ENCODE results near the gene MAIP1. TPM values are rescaled to one million over a fixed set of nuclear protein-coding genes. Genes with fewer than 3 reads are reported as not detected.

Gene MAIP1
- total RNA-seq, 1 experiment from 2014 or later = 31.0 TPM

- no peak overlapping the region for H3K4me3 ChIP-seq (ENCODE audit: low read depth, low read length, poor library complexity, severe bottlenecking)
- H3K27ac ChIP-seq (ENCODE audit: low read depth, low read length, poor library complexity, severe bottlenecking) = no peak overlapping the region
- H3K4me1 ChIP-seq (ENCODE audit: insufficient read depth, low read length, poor library complexity, severe bottlenecking) = peaks cover 6% of the 10 kb centered on the region
- peaks cover 8% of the 10 kb centered on the region for H3K9me3 ChIP-seq (ENCODE audit: low read depth, low read length, poor library complexity, severe bottlenecking)
- intact Hi-C loops (cut with micrococcal nuclease; ENCODE audit: unreplicated experiment) = no loop called here
- DNase-seq (ENCODE audit: low spot score) = no peak
- peaks cover 35% of the 10 kb centered on the region for H3K36me3 ChIP-seq (ENCODE audit: insufficient read depth, low read length, poor library complexity, severe bottlenecking)
- no peaks in the 10 kb centered on the region for H3K27me3 ChIP-seq (replicated peaks; ENCODE audit: insufficient read depth, low read depth, low read length, poor library complexity)
- POLR2A ChIA-PET (ENCODE audit: low non-redundant PET) = no interaction called here
- BruUV-seq (replicated peaks) = no TSS peak
- TF ChIP-seq CTCF (conservative IDR thresholded peaks at IDR 0.05; ENCODE audit: low read depth, low read length) (no peak), EZH2 (IDR thresholded peaks at IDR 0.05; ENCODE audit: borderline replicate concordance, low read depth, low read length, poor library complexity, severe bottlenecking) (no peak)
- CTCF ChIA-PET = no interaction called here
Measured at GRCh38 chr2:199914372-199914958, 40.9 kb upstream of the MAIP1 start.

GRCh38 chr2:199916980-199917379 lies 38.4 kb upstream of the MAIP1 start:
- Histone ChIP-seq H3K27ac (ENCODE audit: low read depth, low read length, poor library complexity, severe bottlenecking) (no peak overlapping the region), H3K27me3 (replicated peaks; ENCODE audit: insufficient read depth, low read depth, low read length, poor library complexity) (no peaks in the 10 kb centered on the region), H3K4me3 (ENCODE audit: low read depth, low read length, poor library complexity, severe bottlenecking) (no peak overlapping the region), H3K36me3 (ENCODE audit: insufficient read depth, low read length, poor library complexity, severe bottlenecking) (peaks cover 42% of the 10 kb centered on the region), H3K4me1 (ENCODE audit: insufficient read depth, low read length, poor library complexity, severe bottlenecking) (peaks cover 6% of the 10 kb centered on the region), H3K9me3 (ENCODE audit: low read depth, low read length, poor library complexity, severe bottlenecking) (peaks cover 8% of the 10 kb centered on the region)
- BruUV-seq (replicated peaks) = no TSS peak
- TF ChIP-seq EZH2 (IDR thresholded peaks at IDR 0.05; ENCODE audit: borderline replicate concordance, low read depth, low read length, poor library complexity, severe bottlenecking) (no peak), CTCF (conservative IDR thresholded peaks at IDR 0.05; ENCODE audit: low read depth, low read length) (no peak)
- DNase-seq (ENCODE audit: low spot score) = no peak
- ChIA-PET CTCF (interaction anchor here (0.6 kb wide), 1 partner anchor 321 kb away, joined by 3 read pairs; no protein-coding TSS in a partner anchor), POLR2A (ENCODE audit: low non-redundant PET) (no interaction called here)
- intact Hi-C loops (cut with micrococcal nuclease; ENCODE audit: unreplicated experiment) = no loop called here

GRCh38 chr2:199922856-199923255 lies 32.5 kb upstream of the MAIP1 start:
- CTCF ChIA-PET = no interaction called here
- Histone ChIP-seq H3K4me3 (ENCODE audit: low read depth, low read length, poor library complexity, severe bottlenecking) (no peak overlapping the region), H3K9me3 (ENCODE audit: low read depth, low read length, poor library complexity, severe bottlenecking) (no peaks in the 10 kb centered on the region), H3K27me3 (replicated peaks; ENCODE audit: insufficient read depth, low read depth, low read length, poor library complexity) (no peaks in the 10 kb centered on the region), H3K4me1 (ENCODE audit: insufficient read depth, low read length, poor library complexity, severe bottlenecking) (no peaks in the 10 kb centered on the region), H3K36me3 (ENCODE audit: insufficient read depth, low read length, poor library complexity, severe bottlenecking) (peaks cover 43% of the 10 kb centered on the region), H3K27ac (ENCODE audit: low read depth, low read length, poor library complexity, severe bottlenecking) (no peak overlapping the region)
- intact Hi-C loops (cut with micrococcal nuclease; ENCODE audit: unreplicated experiment) = no loop called here
- POLR2A ChIA-PET (ENCODE audit: low non-redundant PET) = no interaction called here
- no peak for DNase-seq (ENCODE audit: low spot score)
- TF ChIP-seq EZH2 (IDR thresholded peaks at IDR 0.05; ENCODE audit: borderline replicate concordance, low read depth, low read length, poor library complexity, severe bottlenecking) (no peak), CTCF (conservative IDR thresholded peaks at IDR 0.05; ENCODE audit: low read depth, low read length) (no peak)
- no TSS peak for BruUV-seq (replicated peaks)
